H1 (cell line): ENCODE results near the gene TAX1BP3. TPM values are rescaled to one million over a fixed set of nuclear protein-coding genes. Genes with fewer than 3 reads are reported as not detected.

Experiments
- CHD1 ChIP-seq: IDR thresholded peaks from 2 replicates; pipeline ENCODE4 v1.6.1; 2012; ENCODE audit warnings: low read depth, low read length, improper control_type of control experiment
- TAF1 ChIP-seq: IDR thresholded peaks from 2 replicates; pipeline ENCODE4 v1.6.1; 2011; ENCODE audit warnings: mild to moderate bottlenecking, low read depth, low read length
- polyA plus RNA-seq, 7 experiments: library from polyadenylated mRNA; depleted of rRNA in 3 of 7; stranded (reverse) in 5 of 7; unstranded in 2 of 7; fragments of >200 nt in 5 of 7; fragments of 200-250 nt in 2 of 7; gene quantifications; 1 replicate in 5 of 7; 2 replicates in 1 of 7; 4 replicates in 1 of 7; pipeline versions ENCODE4 v1.2.1 to v1.2.3, GENCODE V29; 2011 to 2013; ENCODE audit warnings: missing spikeins in 2 of 7, mixed read lengths in 2 of 7
- total RNA-seq: library from RNA; stranded (reverse); fragmentation: NEBNext Ultra II Directional; extraction: Animal tissue kit (Norgen Biotek cat#: 25700); gene quantifications from 2 replicates; pipeline ENCODE4 v1.2.1, GENCODE V29; 2021

TAX1BP3 gene
- total and polyA plus RNA-seq, 2 of the 8 experiments (the other 6 are each of a cell fraction or from before 2014, with no cell fraction given), result 65.3 to 81.8 TPM

GRCh38 chr17:3669548-3669947 is 1.2 kb upstream of the TAX1BP3 start (continued):
- TF ChIP-seq CHD1 (no peak), TAF1 (no peak)
